GM21529 (cell line): ENCODE measurements around the gene SLC35A2.
"Not testable (repeated sequence)": the region's sequence is repeated elsewhere in the genome, so short reads cannot be mapped to it uniquely, and the experiment has no call there.

Experiments
- ATAC-seq: cut with Tn5 transposase; IDR thresholded peaks from one replicate; pipeline ENCODE4 v1.9.1; 2021; ENCODE audit not compliant: unreplicated experiment

Gene SLC35A2

DNA sequence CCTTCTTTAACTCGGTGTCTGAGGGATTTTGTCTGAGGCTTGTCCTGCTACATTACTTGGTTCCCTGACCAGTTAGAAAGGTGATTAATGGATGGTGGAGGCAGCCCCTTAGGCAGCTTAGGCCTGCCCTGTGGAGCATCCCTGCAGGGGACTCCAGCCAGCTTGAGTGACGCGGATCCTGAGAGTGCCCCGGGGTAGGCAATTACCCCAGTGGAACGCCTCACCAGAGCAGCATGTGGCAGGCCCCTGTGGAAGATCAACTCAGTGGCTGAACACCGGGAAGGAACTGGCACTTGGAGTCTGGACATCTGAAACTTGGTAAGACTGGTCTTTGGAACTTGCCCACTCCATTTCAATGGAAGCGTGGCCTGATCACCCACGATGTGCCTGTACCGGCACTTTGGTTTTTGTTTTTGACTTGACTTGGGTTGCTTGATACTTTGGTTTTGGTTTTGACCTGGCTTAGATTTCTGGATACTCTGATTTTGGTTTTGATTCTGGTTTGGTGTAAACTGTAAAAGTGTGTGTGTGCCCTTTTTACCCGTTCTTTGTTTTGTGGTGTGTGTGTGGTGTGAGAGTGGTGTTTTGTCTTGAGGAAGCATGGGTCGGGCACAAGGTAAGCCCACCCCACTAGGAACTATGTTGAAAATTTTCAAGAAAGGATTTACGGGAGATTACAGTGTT, 57.2 kb downstream of the SLC35A2 start:
- ATAC-seq: not testable (repeated sequence)

DNA sequence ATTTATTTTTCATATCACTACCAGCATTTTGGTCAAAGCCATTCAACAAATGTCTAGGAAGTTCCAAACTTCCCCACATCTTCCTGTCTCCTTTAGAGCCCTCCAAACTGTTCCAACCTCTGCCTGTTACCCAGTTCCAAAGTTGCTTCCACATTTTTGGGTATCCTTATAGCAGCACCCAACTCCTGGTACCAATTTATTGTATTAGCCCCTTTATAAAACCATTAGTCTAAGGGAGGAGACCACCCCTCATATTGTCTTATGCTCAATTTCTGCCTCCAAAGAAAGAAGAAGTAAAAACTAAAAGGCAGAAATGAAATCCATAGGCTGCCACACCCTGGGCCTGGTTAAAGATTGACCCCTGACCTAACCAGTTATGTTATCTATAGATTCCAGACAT, 58.0 kb downstream of the SLC35A2 start:
- ATAC-seq: not testable (repeated sequence)
